ENCODE measurements around the gene AFF3. TPM values are rescaled to one million over a fixed set of nuclear protein-coding genes. Genes with fewer than 3 reads are reported as not detected.

AFF3 gene
- total RNA-seq, 1 experiment from 2014 or later, result 0.22 TPM

DNA sequence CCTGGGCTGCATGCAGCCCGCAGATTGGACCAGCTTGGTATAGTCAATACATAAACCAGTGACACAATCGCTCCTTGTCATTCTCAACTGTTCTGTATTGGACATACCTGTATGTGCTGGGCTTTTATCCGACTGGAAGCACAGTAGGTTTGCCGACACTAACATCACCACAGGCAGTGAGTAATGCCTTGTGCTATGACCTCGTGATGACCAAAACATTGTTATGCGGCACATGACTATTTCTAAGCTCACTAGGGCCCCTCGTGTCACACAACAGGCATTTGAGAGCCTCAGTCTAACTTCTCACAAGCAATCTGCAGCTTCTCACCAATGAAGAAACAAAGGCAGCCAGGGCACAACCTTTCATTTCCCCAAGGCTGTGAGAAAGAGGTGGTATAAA lies 320.8 kb downstream of the AFF3 start:
- no peak overlapping the region for H3K14ac ChIP-seq (ENCODE audit: insufficient read depth, low read length)

More for the DNA sequence above, 320.8 kb downstream of the AFF3 start:
- H4K8ac ChIP-seq (replicated peaks; ENCODE audit: insufficient read length, low read depth, low read length), result no peak overlapping the region
- H3K4me1 Mint-ChIP-seq, result peaks cover 17% of the 10 kb centered on the region in 2 experiments
- H3K18ac ChIP-seq (ENCODE audit: insufficient read length, low read depth, low read length), result no peak overlapping the region
- no peak overlapping the region for H2BK120ac ChIP-seq (ENCODE audit: low read depth, low read length, poor library complexity, severe bottlenecking)
- WGBS (ENCODE audit: extremely low coverage, insufficient read length, low lambda C conversion rate), result no CpG with 5 or more reads among the region's 7 CpGs
- no peak overlapping the region for H2AFZ ChIP-seq (ENCODE audit: low read length)
- no peak overlapping the region for H4K91ac ChIP-seq (ENCODE audit: insufficient read length, low read depth, low read length)
- no peaks in the 10 kb centered on the region for H3K4me1 ChIP-seq (ENCODE audit: insufficient read depth, low read length)
- H3K9ac ChIP-seq (ENCODE audit: extremely low read depth, insufficient read length, low read length), result no peak overlapping the region
- H2AK5ac ChIP-seq (ENCODE audit: insufficient read length, low read length), result no peak overlapping the region
- no peaks in the 10 kb centered on the region; a peak in 1 of 5 replicates for H3K9me3 Mint-ChIP-seq
- no peak overlapping the region for H2BK20ac ChIP-seq (ENCODE audit: low read depth, low read length, poor library complexity, severe bottlenecking)
- no peak overlapping the region for H3K4me3 Mint-ChIP-seq
- TF ChIP-seq, protein P1, sequence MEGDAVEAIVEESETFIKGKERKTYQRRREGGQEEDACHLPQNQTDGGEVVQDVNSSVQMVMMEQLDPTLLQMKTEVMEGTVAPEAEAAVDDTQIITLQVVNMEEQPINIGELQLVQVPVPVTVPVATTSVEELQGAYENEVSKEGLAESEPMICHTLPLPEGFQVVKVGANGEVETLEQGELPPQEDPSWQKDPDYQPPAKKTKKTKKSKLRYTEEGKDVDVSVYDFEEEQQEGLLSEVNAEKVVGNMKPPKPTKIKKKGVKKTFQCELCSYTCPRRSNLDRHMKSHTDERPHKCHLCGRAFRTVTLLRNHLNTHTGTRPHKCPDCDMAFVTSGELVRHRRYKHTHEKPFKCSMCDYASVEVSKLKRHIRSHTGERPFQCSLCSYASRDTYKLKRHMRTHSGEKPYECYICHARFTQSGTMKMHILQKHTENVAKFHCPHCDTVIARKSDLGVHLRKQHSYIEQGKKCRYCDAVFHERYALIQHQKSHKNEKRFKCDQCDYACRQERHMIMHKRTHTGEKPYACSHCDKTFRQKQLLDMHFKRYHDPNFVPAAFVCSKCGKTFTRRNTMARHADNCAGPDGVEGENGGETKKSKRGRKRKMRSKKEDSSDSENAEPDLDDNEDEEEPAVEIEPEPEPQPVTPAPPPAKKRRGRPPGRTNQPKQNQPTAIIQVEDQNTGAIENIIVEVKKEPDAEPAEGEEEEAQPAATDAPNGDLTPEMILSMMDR (conservative IDR thresholded peaks at IDR 0.05), result no peak
- H3K36me3 Mint-ChIP-seq (ENCODE audit: insufficient read depth in 1 of 3, low read depth in 3 of 3), result no peaks in the 10 kb centered on the region; a peak in 1 of 7 replicates
- no peaks in the 10 kb centered on the region for H3K79me1 ChIP-seq (ENCODE audit: insufficient read depth, low read depth, low read length, poor library complexity, severe bottlenecking)
- H2BK5ac ChIP-seq (ENCODE audit: insufficient read length, low read length), result no peak overlapping the region
- DNase-seq, result no peak
- no peak overlapping the region for H3K27ac ChIP-seq (ENCODE audit: insufficient read length, low read depth, low read length)
- no peak overlapping the region; a peak in 1 of 7 replicates for H3K27ac Mint-ChIP-seq
- no peaks in the 10 kb centered on the region for H3K27me3 ChIP-seq (ENCODE audit: insufficient read depth, low read length)
- no peak overlapping the region for H3K4me2 ChIP-seq (ENCODE audit: insufficient read depth, insufficient read length, low read length)
- H3K79me2 ChIP-seq (ENCODE audit: insufficient read depth, low read length), result no peaks in the 10 kb centered on the region
- H3K23ac ChIP-seq (ENCODE audit: insufficient read length, low read depth, low read length), result no peak overlapping the region
- H3K56ac ChIP-seq (ENCODE audit: insufficient read length, low read depth, low read length), result no peak overlapping the region
- no peak overlapping the region for H2BK12ac ChIP-seq (ENCODE audit: insufficient read length, low read depth, low read length)
- no peak overlapping the region for H3T11ph ChIP-seq (ENCODE audit: low read length)
- no peak overlapping the region for H4K5ac ChIP-seq (ENCODE audit: insufficient read length, low read depth, low read length)
- H3K23me2 ChIP-seq (ENCODE audit: insufficient read length, low read depth, low read length, poor library complexity, severe bottlenecking), result no peaks in the 10 kb centered on the region
- no peaks in the 10 kb centered on the region for H3K9me3 ChIP-seq (ENCODE audit: control insufficient read depth, low read depth, low read length)
- peaks cover 4% of the 10 kb centered on the region for H3K27me3 Mint-ChIP-seq (ENCODE audit: low read depth)
- no peak overlapping the region for H3K4ac ChIP-seq (ENCODE audit: low read depth, low read length)
- H4K20me1 ChIP-seq (ENCODE audit: control insufficient read depth, insufficient read depth, insufficient read length), result no peaks in the 10 kb centered on the region
- no peak overlapping the region for H2BK15ac ChIP-seq (ENCODE audit: low read depth, low read length)
